SJSA1 (cell line): ENCODE data around the gene TFB1M. TPM values are rescaled to one million over a fixed set of nuclear protein-coding genes. Genes with fewer than 3 reads are reported as not detected.
"Not testable (repeated sequence)": the region's sequence is repeated elsewhere in the genome, so short reads cannot be mapped to it uniquely, and the experiment has no call there.

ENCODE experiments used
- DNase-seq, 2 experiments: peaks; one replicate each; pipeline ENCODE4 v3.0.0-alpha.2; 2015 to 2020; ENCODE audit warnings: low spot score in 2 of 2, low read depth in 1 of 2
- H3K27ac ChIP-seq: fragments of 250-450 bp; sonication (Bioruptor Pico); 2 replicates; pipeline ENCODE4 v1.5.1; 2020; ENCODE audit warnings: mild to moderate bottlenecking, moderate library complexity
- H3K27me3 ChIP-seq: fragments of 250-450 bp; sonication (Bioruptor Pico); replicated peaks from 2 replicates; pipeline ENCODE4 v1.5.1; 2020; ENCODE audit warnings: mild to moderate bottlenecking, moderate library complexity
- H3K36me3 ChIP-seq: fragments of 250-450 bp; sonication (Bioruptor Pico); 2 replicates; pipeline ENCODE4 v1.5.1; 2020; ENCODE audit warnings: mild to moderate bottlenecking
- H3K4me1 ChIP-seq: fragments of 250-450 bp; sonication (Bioruptor Pico); replicated peaks from 2 replicates; pipeline ENCODE4 v1.6.1; 2021; ENCODE audit warnings: mild to moderate bottlenecking
- H3K4me3 ChIP-seq: fragments of 250-450 bp; sonication (Bioruptor Pico); 2 replicates; pipeline ENCODE4 v1.5.1; 2020; ENCODE audit warnings: mild to moderate bottlenecking
- H3K9me3 ChIP-seq: fragments of 250-450 bp; sonication (Bioruptor Pico); replicated peaks from 2 replicates; pipeline ENCODE4 v1.5.1; 2020; ENCODE audit warnings: mild to moderate bottlenecking
- total RNA-seq: library from RNA; depleted of rRNA; stranded (reverse); fragments of >200 nt; shearing (Covaris generic); gene quantifications from 2 replicates; pipeline ENCODE4 v1.2.3, GENCODE V29; 2014

TFB1M gene
- total RNA-seq, 1 experiment from 2014 or later: 15.9 TPM

GRCh38 chr6:155340464-155341129 lies 26.3 kb upstream of the TFB1M start:
- Histone ChIP-seq H3K36me3 (no peaks in the 10 kb centered on the region), H3K27me3 (no peaks in the 10 kb centered on the region), H3K27ac (no peak overlapping the region), H3K9me3 (no peaks in the 10 kb centered on the region; the same call in 1 of the 2 replicates), H3K4me3 (no peak overlapping the region), H3K4me1 (no peaks in the 10 kb centered on the region)
- no peak for DNase-seq

DNA sequence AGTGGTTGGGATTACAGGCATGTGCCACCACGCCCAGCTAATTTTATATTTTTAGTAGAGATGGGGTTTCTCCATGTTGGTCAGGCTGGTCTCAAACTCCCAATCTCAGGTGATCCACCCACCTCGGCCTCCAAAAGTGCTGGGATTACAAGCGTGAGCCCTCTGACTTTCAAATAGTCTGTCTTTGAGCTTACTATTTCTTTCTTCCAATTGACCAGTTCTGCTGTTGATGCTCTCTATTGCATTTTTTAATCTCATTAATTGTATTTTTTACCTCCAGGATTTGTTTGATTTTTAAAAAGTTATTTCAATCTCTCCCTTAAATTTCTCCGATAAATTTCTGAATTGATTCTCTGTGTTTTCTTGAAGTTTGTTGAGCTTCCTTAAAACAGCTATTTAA lies 25.6 kb upstream of the TFB1M start:
- H3K27me3 ChIP-seq, H3K4me3 ChIP-seq, H3K4me1 ChIP-seq, H3K9me3 ChIP-seq, DNase-seq, H3K36me3 ChIP-seq, H3K27ac ChIP-seq: not testable (repeated sequence)

- not testable (repeated sequence) for H3K27me3 ChIP-seq, H3K4me3 ChIP-seq, DNase-seq, H3K4me1 ChIP-seq, H3K27ac ChIP-seq, H3K36me3 ChIP-seq, H3K9me3 ChIP-seq
Observed at GRCh38 chr6:155338237-155338636, 24.0 kb upstream of the TFB1M start.

DNA sequence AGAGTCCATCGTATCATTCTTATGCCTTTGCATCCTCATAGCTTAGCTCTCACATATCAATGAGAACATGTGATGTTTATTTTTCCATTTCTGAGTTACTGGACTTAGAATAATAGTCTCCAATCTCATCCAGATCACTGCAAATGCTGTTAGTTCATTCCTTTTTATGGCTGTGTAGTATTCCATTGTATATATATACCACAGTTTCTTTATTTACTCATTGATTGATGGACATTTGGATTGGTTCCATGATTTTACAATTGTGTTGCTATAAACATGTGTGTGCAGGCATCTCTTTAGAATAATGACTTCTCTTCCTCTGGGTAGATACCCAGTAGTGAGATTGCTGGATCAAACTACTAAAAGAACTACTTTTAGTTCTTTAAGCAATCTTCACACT lies 21.0 kb upstream of the TFB1M start:
- Histone ChIP-seq H3K36me3 (no peaks in the 10 kb centered on the region), H3K27me3 (no peaks in the 10 kb centered on the region), H3K27ac (no peak overlapping the region), H3K9me3 (no peaks in the 10 kb centered on the region), H3K4me3 (no peak overlapping the region), H3K4me1 (no peaks in the 10 kb centered on the region)
- no peak for DNase-seq

GRCh38 chr6:155334073-155334472 lies 19.8 kb upstream of the TFB1M start:
- not testable (repeated sequence) for H3K4me1 ChIP-seq, H3K4me3 ChIP-seq, DNase-seq, H3K9me3 ChIP-seq, H3K27me3 ChIP-seq, H3K36me3 ChIP-seq, H3K27ac ChIP-seq

DNA sequence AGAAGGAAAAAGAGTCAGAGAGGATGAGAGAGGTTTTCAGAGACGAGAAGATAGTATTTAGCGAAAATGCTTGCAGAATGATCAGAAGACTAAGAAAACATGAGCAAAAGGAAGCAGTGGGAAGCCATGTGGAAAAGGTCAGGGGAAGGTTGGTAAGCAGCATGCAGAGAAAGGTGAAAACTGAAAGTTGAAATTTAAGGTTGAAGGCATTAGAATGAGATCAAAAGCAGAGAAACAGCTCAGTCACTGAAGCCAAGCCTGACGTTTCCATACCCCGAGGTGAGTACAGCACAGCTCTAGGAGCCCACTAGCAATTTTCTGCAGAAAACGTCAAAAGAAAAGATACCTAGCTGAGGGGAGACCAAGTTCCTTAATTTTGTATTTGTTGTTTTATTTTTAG lies 19.1 kb upstream of the TFB1M start:
- Histone ChIP-seq H3K9me3 (no peaks in the 10 kb centered on the region), H3K27me3 (no peaks in the 10 kb centered on the region), H3K4me3 (no peak overlapping the region), H3K27ac (no peak overlapping the region), H3K36me3 (no peaks in the 10 kb centered on the region), H3K4me1 (no peaks in the 10 kb centered on the region)
- no peak for DNase-seq

DNA sequence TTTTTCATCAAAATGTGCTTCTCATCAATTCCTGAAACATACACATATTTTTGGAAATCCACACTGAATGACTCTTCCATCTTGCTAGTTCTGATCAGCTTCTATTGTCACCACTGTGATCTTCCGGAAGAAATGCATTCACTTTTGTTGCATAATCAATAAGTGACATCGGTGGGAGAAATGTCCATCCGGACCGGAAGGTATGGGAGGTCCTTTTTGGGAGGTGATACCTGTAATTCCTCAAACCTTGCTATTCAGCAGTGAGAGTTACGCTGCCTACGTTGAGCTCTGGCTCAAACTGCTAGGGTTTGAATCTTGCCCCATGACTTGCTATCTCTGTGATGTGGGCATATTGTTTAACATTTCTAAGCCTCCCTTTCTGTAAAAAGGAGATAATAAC lies 16.6 kb upstream of the TFB1M start:
- no peak overlapping the region for H3K4me3 ChIP-seq
- H3K9me3 ChIP-seq: no peaks in the 10 kb centered on the region
- H3K4me1 ChIP-seq: no peaks in the 10 kb centered on the region; the same call in 1 of the 2 replicates
- H3K36me3 ChIP-seq: no peaks in the 10 kb centered on the region
- no peak for DNase-seq
- H3K27me3 ChIP-seq: no peaks in the 10 kb centered on the region
- no peak overlapping the region for H3K27ac ChIP-seq

DNA sequence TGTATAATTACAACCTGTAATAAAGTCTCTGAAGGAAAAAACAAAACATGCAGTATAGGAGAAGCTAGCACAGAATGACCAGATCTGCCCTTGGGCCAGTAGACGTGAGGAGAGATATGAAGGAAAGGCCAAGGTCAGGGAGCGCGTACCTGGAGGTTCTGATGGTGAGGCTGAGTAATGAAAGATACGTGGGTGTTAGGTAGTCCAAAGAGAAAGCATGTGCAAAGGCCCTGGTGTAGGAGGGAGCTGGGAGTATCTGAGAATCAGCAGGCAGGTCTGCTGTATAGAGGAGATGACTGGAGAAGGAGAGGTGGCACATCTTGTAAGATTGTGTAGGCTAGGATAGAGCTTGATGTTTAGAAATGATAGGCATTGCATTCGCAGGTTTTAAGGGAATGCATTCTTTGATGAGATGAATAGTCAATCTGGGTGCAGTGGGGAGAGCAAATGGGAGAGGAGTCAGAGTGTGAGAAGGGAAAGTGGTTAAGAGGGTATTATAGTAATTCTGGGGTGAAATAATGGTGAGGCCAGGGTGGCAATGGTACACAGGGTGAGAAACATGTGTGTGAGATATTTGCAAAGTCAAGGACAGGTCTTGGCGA lies 15.9 kb upstream of the TFB1M start:
- Histone ChIP-seq H3K9me3 (no peaks in the 10 kb centered on the region), H3K36me3 (no peaks in the 10 kb centered on the region), H3K4me1 (no peaks in the 10 kb centered on the region; the same call in 1 of the 2 replicates), H3K27ac (no peak overlapping the region), H3K4me3 (no peak overlapping the region), H3K27me3 (no peaks in the 10 kb centered on the region)
- no peak for DNase-seq

GRCh38 chr6:155329460-155330132 lies 15.3 kb upstream of the TFB1M start:
- Histone ChIP-seq H3K27me3 (no peaks in the 10 kb centered on the region), H3K4me1 (no peaks in the 10 kb centered on the region; the same call in 1 of the 2 replicates), H3K27ac (no peak overlapping the region), H3K9me3 (no peaks in the 10 kb centered on the region), H3K36me3 (no peaks in the 10 kb centered on the region), H3K4me3 (no peak overlapping the region)
- no peak for DNase-seq

- DNase-seq: no peak
- Histone ChIP-seq H3K36me3 (no peaks in the 10 kb centered on the region), H3K27me3 (no peaks in the 10 kb centered on the region), H3K27ac (no peak overlapping the region), H3K4me1 (no peaks in the 10 kb centered on the region; the same call in 1 of the 2 replicates), H3K9me3 (no peaks in the 10 kb centered on the region), H3K4me3 (no peak overlapping the region)
Observed at GRCh38 chr6:155328539-155329459, 14.5 kb upstream of the TFB1M start.

- H3K27me3 ChIP-seq: no peaks in the 10 kb centered on the region
- H3K36me3 ChIP-seq: no peaks in the 10 kb centered on the region
- no peak for DNase-seq
- H3K27ac ChIP-seq: no peak overlapping the region
- H3K4me1 ChIP-seq: no peaks in the 10 kb centered on the region; the same call in 1 of the 2 replicates
- no peaks in the 10 kb centered on the region for H3K9me3 ChIP-seq
- H3K4me3 ChIP-seq: no peak overlapping the region
Observed at GRCh38 chr6:155328074-155328538, 13.8 kb upstream of the TFB1M start.

DNA sequence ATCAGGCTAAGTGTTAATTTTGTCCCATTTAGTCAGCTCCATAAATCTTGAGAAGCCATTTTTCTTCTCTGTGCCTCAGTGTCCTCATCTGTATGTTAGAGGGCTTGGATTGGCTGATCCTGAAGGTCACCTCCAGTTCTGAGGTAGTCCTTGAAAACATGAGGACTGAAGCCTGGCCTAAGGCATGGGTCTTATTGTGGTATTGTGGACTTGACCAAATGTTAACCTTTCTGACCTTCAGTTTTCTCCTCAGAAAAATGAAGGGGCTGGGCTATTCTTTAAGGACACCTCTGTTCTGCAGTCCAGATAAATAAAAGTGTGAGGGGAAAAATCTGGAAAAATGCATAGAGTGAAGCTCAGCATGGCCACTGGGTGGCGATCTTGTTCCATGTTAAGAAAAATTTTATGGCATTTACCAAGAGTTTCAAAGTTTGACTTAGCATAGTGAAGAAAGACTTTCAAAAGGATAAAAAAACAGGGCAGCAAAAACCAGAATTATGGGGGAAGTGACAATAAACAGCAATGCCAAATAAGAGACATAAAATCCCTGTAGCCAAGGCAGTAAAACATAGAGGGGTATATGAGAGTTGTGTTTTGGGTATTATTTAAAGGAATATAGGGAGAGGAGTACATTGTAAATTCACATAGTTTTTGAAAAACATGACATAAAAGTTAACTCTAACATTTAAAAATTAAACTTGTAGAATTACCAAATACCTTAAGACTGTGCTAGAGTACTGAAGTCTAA lies 13.2 kb upstream of the TFB1M start:
- no peak overlapping the region for H3K4me3 ChIP-seq
- H3K27ac ChIP-seq: no peak overlapping the region
- no peaks in the 10 kb centered on the region for H3K36me3 ChIP-seq
- peak in 1 of 2 experiments; percentile 58 for DNase-seq
- H3K4me1 ChIP-seq: no peaks in the 10 kb centered on the region; the same call in 1 of the 2 replicates
- no peaks in the 10 kb centered on the region for H3K27me3 ChIP-seq
- no peaks in the 10 kb centered on the region for H3K9me3 ChIP-seq
